Measurements from ENCODE around the gene SMARCA1. TPM values are rescaled to one million over a fixed set of nuclear protein-coding genes. Genes with fewer than 3 reads are reported as not detected.

SMARCA1 gene
- total RNA-seq, 1 experiment from 2014 or later, result 38.8 TPM

DNA sequence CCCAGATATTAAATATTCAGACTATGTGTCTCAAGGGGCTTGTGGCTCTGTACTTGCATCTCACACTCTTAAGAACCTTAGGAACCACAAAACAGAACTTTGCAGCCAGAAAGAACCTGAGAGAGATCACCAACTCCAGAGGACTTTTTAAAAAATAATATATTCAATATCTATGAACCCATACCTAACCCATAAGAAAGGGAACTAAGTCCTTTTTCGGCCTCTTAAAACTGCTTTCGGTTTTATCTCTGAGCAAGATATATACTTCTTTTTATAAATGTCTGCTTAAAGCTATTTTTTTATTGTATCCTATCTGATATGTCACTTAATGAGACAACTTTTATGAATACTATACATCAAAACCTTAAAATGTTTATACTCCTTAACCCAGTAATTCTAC, 10.9 kb downstream of the SMARCA1 start:
- no peak for TF ChIP-seq SRF (IDR thresholded peaks at IDR 0.05; ENCODE audit: low read depth)
- no peak for TF ChIP-seq ZNF274 (IDR thresholded peaks at IDR 0.05; ENCODE audit: low read depth, low read length)
- no peak for TF ChIP-seq EZH2phosphoT487 (IDR thresholded peaks at IDR 0.05; ENCODE audit: borderline replicate concordance)
- TF ChIP-seq JUND (IDR thresholded peaks at IDR 0.05), result no peak
- no peak for TF ChIP-seq ELF1 (IDR thresholded peaks at IDR 0.05; ENCODE audit: borderline replicate concordance, low read depth)
- TF ChIP-seq SIN3A (IDR thresholded peaks at IDR 0.05; ENCODE audit: low read depth), result no peak
- intact Hi-C loops (cut with micrococcal nuclease), result no loop called here
- H3K4me1 ChIP-seq (ENCODE audit: control insufficient read depth in 1 of 2, insufficient read depth in 2 of 2, low read length in 2 of 2), result no peaks in the 10 kb centered on the region
- H3K9me2 ChIP-seq (ENCODE audit: insufficient read depth), result no peaks in the 10 kb centered on the region
- ChIA-PET POLR2A (no interaction called here), RAD21 (ENCODE audit: low non-redundant PET in 1 of 2, low total read pairs in 2 of 2, uncharacterized antibody in 2 of 2, unreplicated experiment in 2 of 2) (no interaction called here), CTCF (no interaction called here)
- no peak overlapping the region for H2AFZ ChIP-seq (ENCODE audit: low read depth, low read length, poor library complexity, severe bottlenecking)
- H3K27ac ChIP-seq (ENCODE audit: low read depth, low read length), result no peak overlapping the region
- H3K9ac ChIP-seq (ENCODE audit: low read length), result no peak overlapping the region
- no peak for ATAC-seq
- no peak overlapping the region for H3K4me2 ChIP-seq (ENCODE audit: low read length)
- H3K36me3 ChIP-seq (ENCODE audit: control insufficient read depth in 1 of 2, insufficient read depth in 2 of 2, low read length in 2 of 2), result peaks cover 0 to 4% of the 10 kb centered on the region in 2 experiments; a peak in 2 of 4 replicates
- no peaks in the 10 kb centered on the region for H3K9me3 ChIP-seq (ENCODE audit: control insufficient read depth in 1 of 2, insufficient read depth in 1 of 2, low read depth in 1 of 2, low read length in 2 of 2)
- H3K4me3 ChIP-seq (replicated peaks in 1 of 2; ENCODE audit: low read depth in 1 of 2, low read length in 2 of 2), result no peak overlapping the region
- DNase-seq (ENCODE audit: low read depth, low spot score), result no peak
- no peaks in the 10 kb centered on the region for H3K27me3 ChIP-seq (ENCODE audit: insufficient read depth, low read length)
- no peaks in the 10 kb centered on the region for H4K20me1 ChIP-seq (ENCODE audit: insufficient read depth)
- no TSS peak for BruUV-seq (replicated peaks)
- H3K79me2 ChIP-seq (ENCODE audit: insufficient read depth, low read length), result no peaks in the 10 kb centered on the region

DNA sequence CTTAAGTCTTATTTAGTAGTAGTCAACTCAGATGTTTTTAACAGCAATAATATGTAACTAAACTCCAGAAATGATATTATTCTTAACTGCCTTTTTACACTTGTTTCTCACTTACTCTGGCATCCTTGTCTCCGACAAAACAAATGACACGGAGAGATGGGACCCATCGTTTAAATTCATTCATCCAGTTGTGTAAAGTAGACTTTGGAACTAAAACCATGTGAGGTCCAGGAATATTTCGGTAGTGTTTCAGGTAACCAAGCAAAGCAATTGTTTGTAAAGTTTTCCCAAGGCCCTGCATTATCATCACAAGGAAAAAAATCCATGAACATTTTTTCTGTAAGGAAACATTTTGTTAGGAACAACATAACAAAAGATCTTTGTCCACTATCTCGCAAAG, 11.6 kb downstream of the SMARCA1 start:
- H3K27me3 ChIP-seq (ENCODE audit: insufficient read depth, low read length), result no peaks in the 10 kb centered on the region
- H3K4me1 ChIP-seq (ENCODE audit: control insufficient read depth in 1 of 2, insufficient read depth in 2 of 2, low read length in 2 of 2), result no peaks in the 10 kb centered on the region
- no peak overlapping the region for H3K4me2 ChIP-seq (ENCODE audit: low read length)
- ATAC-seq, result no peak
- H3K9me2 ChIP-seq (ENCODE audit: insufficient read depth), result no peaks in the 10 kb centered on the region
- TF ChIP-seq, protein P1, sequence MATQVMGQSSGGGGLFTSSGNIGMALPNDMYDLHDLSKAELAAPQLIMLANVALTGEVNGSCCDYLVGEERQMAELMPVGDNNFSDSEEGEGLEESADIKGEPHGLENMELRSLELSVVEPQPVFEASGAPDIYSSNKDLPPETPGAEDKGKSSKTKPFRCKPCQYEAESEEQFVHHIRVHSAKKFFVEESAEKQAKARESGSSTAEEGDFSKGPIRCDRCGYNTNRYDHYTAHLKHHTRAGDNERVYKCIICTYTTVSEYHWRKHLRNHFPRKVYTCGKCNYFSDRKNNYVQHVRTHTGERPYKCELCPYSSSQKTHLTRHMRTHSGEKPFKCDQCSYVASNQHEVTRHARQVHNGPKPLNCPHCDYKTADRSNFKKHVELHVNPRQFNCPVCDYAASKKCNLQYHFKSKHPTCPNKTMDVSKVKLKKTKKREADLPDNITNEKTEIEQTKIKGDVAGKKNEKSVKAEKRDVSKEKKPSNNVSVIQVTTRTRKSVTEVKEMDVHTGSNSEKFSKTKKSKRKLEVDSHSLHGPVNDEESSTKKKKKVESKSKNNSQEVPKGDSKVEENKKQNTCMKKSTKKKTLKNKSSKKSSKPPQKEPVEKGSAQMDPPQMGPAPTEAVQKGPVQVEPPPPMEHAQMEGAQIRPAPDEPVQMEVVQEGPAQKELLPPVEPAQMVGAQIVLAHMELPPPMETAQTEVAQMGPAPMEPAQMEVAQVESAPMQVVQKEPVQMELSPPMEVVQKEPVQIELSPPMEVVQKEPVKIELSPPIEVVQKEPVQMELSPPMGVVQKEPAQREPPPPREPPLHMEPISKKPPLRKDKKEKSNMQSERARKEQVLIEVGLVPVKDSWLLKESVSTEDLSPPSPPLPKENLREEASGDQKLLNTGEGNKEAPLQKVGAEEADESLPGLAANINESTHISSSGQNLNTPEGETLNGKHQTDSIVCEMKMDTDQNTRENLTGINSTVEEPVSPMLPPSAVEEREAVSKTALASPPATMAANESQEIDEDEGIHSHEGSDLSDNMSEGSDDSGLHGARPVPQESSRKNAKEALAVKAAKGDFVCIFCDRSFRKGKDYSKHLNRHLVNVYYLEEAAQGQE (IDR thresholded peaks at IDR 0.05; ENCODE audit: low read depth), result no peak
- TF ChIP-seq, protein P2, sequence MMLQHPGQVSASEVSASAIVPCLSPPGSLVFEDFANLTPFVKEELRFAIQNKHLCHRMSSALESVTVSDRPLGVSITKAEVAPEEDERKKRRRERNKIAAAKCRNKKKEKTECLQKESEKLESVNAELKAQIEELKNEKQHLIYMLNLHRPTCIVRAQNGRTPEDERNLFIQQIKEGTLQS (IDR thresholded peaks at IDR 0.05), result no peak
- TF ChIP-seq ZNF274 (IDR thresholded peaks at IDR 0.05; ENCODE audit: low read depth, low read length), result no peak
- H4K20me1 ChIP-seq (ENCODE audit: insufficient read depth), result no peaks in the 10 kb centered on the region
- ChIA-PET RAD21 (ENCODE audit: low non-redundant PET in 1 of 2, low total read pairs in 2 of 2, uncharacterized antibody in 2 of 2, unreplicated experiment in 2 of 2) (no interaction called here), CTCF (no interaction called here), POLR2A (no interaction called here)
- H3K79me2 ChIP-seq (ENCODE audit: insufficient read depth, low read length), result no peaks in the 10 kb centered on the region
- BruUV-seq (replicated peaks), result no TSS peak
- intact Hi-C loops (cut with micrococcal nuclease), result no loop called here
- H3K9me3 ChIP-seq (ENCODE audit: control insufficient read depth in 1 of 2, insufficient read depth in 1 of 2, low read depth in 1 of 2, low read length in 2 of 2), result no peaks in the 10 kb centered on the region
- no peak overlapping the region for H3K9ac ChIP-seq (ENCODE audit: low read length)
- DNase-seq (ENCODE audit: low read depth, low spot score), result no peak
- peaks cover 0 to 4% of the 10 kb centered on the region in 2 experiments; a peak in 2 of 4 replicates for H3K36me3 ChIP-seq (ENCODE audit: control insufficient read depth in 1 of 2, insufficient read depth in 2 of 2, low read length in 2 of 2)
- no peak overlapping the region for H3K4me3 ChIP-seq (replicated peaks in 1 of 2; ENCODE audit: low read depth in 1 of 2, low read length in 2 of 2)
- H3K27ac ChIP-seq (ENCODE audit: low read depth, low read length), result no peak overlapping the region
- no peak overlapping the region for H2AFZ ChIP-seq (ENCODE audit: low read depth, low read length, poor library complexity, severe bottlenecking)

Data from HCT116 (cell line).